H1 (cell line): ENCODE data around the gene MAP2K5. TPM values are rescaled to one million over a fixed set of nuclear protein-coding genes. Genes with fewer than 3 reads are reported as not detected.
A peak's percentile ranks its signal among the peaks of the same experiment; 100 is the strongest.

Experiments
- CTCF ChIA-PET: fragments of 300-600 bp; sonication (Branson Sonifier 250); formaldehyde crosslinking; loops from one replicate; lab custom pipeline; 2021; ENCODE audit not compliant: partially characterized antibody; lab: Charles Lee
- POLR2A ChIA-PET: fragments of 300-600 bp; sonication (Branson Sonifier 250); formaldehyde crosslinking; loops from one replicate; lab custom pipeline; 2021; ENCODE audit warnings: inconsistent platforms; ENCODE audit not compliant: partially characterized antibody; lab: Charles Lee
- DNase-seq, 2 experiments: peaks; one replicate each; pipeline versions ENCODE4 v3.0.0 to v3.0.0-alpha.2; 2010 to 2022; ENCODE audit warnings: low spot score in 2 of 2, low read depth in 1 of 2, mixed read lengths in 1 of 2
- FAIRE-seq: peaks from 2 replicates; lab custom pipeline; 2011; peaks lifted over from hg19 to GRCh38; lab: Jason Lieb, UNC
- H2AFZ ChIP-seq: 2 replicates; pipeline ENCODE4 v1.8.1; 2012; ENCODE audit warnings: low read length, inconsistent platforms
- H2AK5ac ChIP-seq: 2 replicates; pipeline ENCODE4 v1.6.1; 2013; ENCODE audit warnings: low read depth, low read length
- H2BK120ac ChIP-seq: replicated peaks from 2 replicates; pipeline ENCODE3; 2013; ENCODE audit warnings: low read depth, low read length, inconsistent platforms
- H2BK12ac ChIP-seq: 2 replicates; pipeline ENCODE4 v1.6.1; 2013; ENCODE audit warnings: low read depth, low read length
- H2BK15ac ChIP-seq: 2 replicates; pipeline ENCODE4 v1.6.1; 2013; ENCODE audit warnings: low read length
- H2BK20ac ChIP-seq: 2 replicates; pipeline ENCODE4 v1.6.1; 2013; ENCODE audit warnings: low read length
- H2BK5ac ChIP-seq: 2 replicates; pipeline ENCODE4 v1.6.1; 2013; ENCODE audit warnings: low read depth, low read length
- H3K14ac ChIP-seq: 2 replicates; pipeline ENCODE4 v1.6.1; 2013; ENCODE audit warnings: inconsistent platforms; ENCODE audit not compliant: insufficient read length
- H3K18ac ChIP-seq: 2 replicates; pipeline ENCODE4 v1.6.1; 2013; ENCODE audit warnings: low read length; ENCODE audit errors: extremely low read depth
- H3K23ac ChIP-seq: 2 replicates; pipeline ENCODE4 v1.6.1; 2013; ENCODE audit warnings: inconsistent platforms; ENCODE audit not compliant: insufficient read length
- H3K23me2 ChIP-seq: 2 replicates; pipeline ENCODE4 v1.6.1; 2013; ENCODE audit warnings: low read depth, low read length
- H3K27ac ChIP-seq: 2 replicates; pipeline ENCODE4 v1.6.1; 2011; ENCODE audit warnings: low read depth, low read length, inconsistent platforms
- H3K27me3 ChIP-seq, 4 experiments: replicated peaks in 1 of 4; 1 replicate in 1 of 4; 2 replicates in 3 of 4; pipeline versions ENCODE4 v1.6.1 to v1.8.1; 2011 to 2013; ENCODE audit warnings: low read length in 3 of 4, mild to moderate bottlenecking in 3 of 4, inconsistent platforms in 2 of 4, mixed read lengths in 2 of 4, moderate library complexity in 1 of 4; ENCODE audit not compliant: control insufficient read depth in 3 of 4, insufficient read depth in 3 of 4; ENCODE audit errors: extremely low read depth in 1 of 4
- H3K36me3 ChIP-seq, 4 experiments: 2 replicates each; pipeline versions ENCODE4 v1.6.1 to v1.8.1; 2011 to 2013; ENCODE audit warnings: mild to moderate bottlenecking in 4 of 4, low read length in 3 of 4, moderate library complexity in 2 of 4, control low read depth in 1 of 4, inconsistent platforms in 1 of 4; ENCODE audit not compliant: insufficient read depth in 4 of 4, control insufficient read depth in 2 of 4
- H3K4ac ChIP-seq: replicated peaks from 2 replicates; pipeline ENCODE3; 2013; ENCODE audit warnings: low read length, low read depth, mixed read lengths, inconsistent platforms; ENCODE audit not compliant: insufficient read length
- H3K4me1 ChIP-seq, 4 experiments: replicated peaks in 1 of 4; 1 replicate in 1 of 4; 2 replicates in 3 of 4; pipeline versions ENCODE4 v1.6.1 to v1.8.1; 2011 to 2013; ENCODE audit warnings: low read length in 3 of 4, inconsistent platforms in 2 of 4, mixed read lengths in 1 of 4; ENCODE audit not compliant: insufficient read depth in 4 of 4, control insufficient read depth in 3 of 4
- H3K4me2 ChIP-seq, 2 experiments: 2 replicates each; pipeline versions ENCODE4 v1.6.1 to v1.8.1; 2011 to 2013; ENCODE audit warnings: low read depth in 2 of 2, low read length in 2 of 2, control low read depth in 1 of 2, inconsistent platforms in 1 of 2, mild to moderate bottlenecking in 1 of 2; ENCODE audit not compliant: insufficient read depth in 1 of 2
- H3K4me3 ChIP-seq, 4 experiments: fragments of 200-600, 300-600 bp in 1 of 4; sonication (generic), shearing (Covaris generic), sonication (Bioruptor Twin) in 1 of 4; 2 replicates each; pipeline versions ENCODE4 v1.5.1 to v1.8.1; 2011 to 2016; ENCODE audit warnings: low read length in 4 of 4, low read depth in 3 of 4, control low read depth in 2 of 4, inconsistent platforms in 2 of 4, mild to moderate bottlenecking in 2 of 4, mixed read lengths in 1 of 4, moderate library complexity in 1 of 4; ENCODE audit not compliant: insufficient read depth in 2 of 4; ENCODE audit errors: extremely low read depth in 1 of 4
- H3K56ac ChIP-seq: replicated peaks from 2 replicates; pipeline ENCODE3; 2013; ENCODE audit warnings: low read depth, mild to moderate bottlenecking, mixed read lengths, low read length, inconsistent platforms; ENCODE audit not compliant: insufficient read length
- H3K79me1 ChIP-seq: 2 replicates; pipeline ENCODE4 v1.6.1; 2013; ENCODE audit warnings: low read depth, low read length, control low read depth
- H3K79me2 ChIP-seq, 2 experiments: 2 replicates each; pipeline versions ENCODE4 v1.6.1 to v1.8.1; 2012 to 2013; ENCODE audit warnings: low read length in 2 of 2, mild to moderate bottlenecking in 2 of 2, inconsistent platforms in 1 of 2; ENCODE audit not compliant: insufficient read depth in 2 of 2, control insufficient read depth in 1 of 2
- H3K9ac ChIP-seq, 4 experiments: replicated peaks in 1 of 4; 1 replicate in 1 of 4; 2 replicates in 3 of 4; pipeline versions ENCODE4 v1.6.1 to v1.8.1; 2011 to 2013; ENCODE audit warnings: low read depth in 3 of 4, low read length in 3 of 4, control low read depth in 2 of 4, mild to moderate bottlenecking in 2 of 4, moderate library complexity in 2 of 4, inconsistent platforms in 1 of 4; ENCODE audit errors: extremely low read depth in 1 of 4
- H3K9me3 ChIP-seq, 2 experiments: 2 replicates each; pipeline versions ENCODE4 v1.6.1 to v1.8.1; 2012 to 2013; ENCODE audit warnings: mild to moderate bottlenecking in 2 of 2, moderate library complexity in 2 of 2, control low read depth in 1 of 2, inconsistent platforms in 1 of 2, low read depth in 1 of 2, low read length in 1 of 2, mixed read lengths in 1 of 2; ENCODE audit not compliant: insufficient read depth in 2 of 2
- H4K20me1 ChIP-seq, 2 experiments: replicated peaks in 1 of 2; 2 replicates each; pipeline versions ENCODE3 to v1.8.1; 2011 to 2013; ENCODE audit warnings: inconsistent platforms in 2 of 2, low read length in 2 of 2, mild to moderate bottlenecking in 1 of 2; ENCODE audit not compliant: insufficient read depth in 2 of 2, control insufficient read depth in 1 of 2
- H4K5ac ChIP-seq: 2 replicates; pipeline ENCODE4 v1.6.1; 2013; ENCODE audit warnings: low read length, low read depth, mixed read lengths, inconsistent platforms; ENCODE audit not compliant: insufficient read length
- H4K8ac ChIP-seq: 2 replicates; pipeline ENCODE4 v1.8.0; 2013; ENCODE audit warnings: mild to moderate bottlenecking, moderate library complexity, low read length, inconsistent platforms; ENCODE audit not compliant: insufficient read depth; ENCODE audit errors: extremely low read depth
- H4K91ac ChIP-seq: replicated peaks from 2 replicates; pipeline ENCODE3; 2013; ENCODE audit warnings: low read length, mixed read lengths, inconsistent platforms; ENCODE audit not compliant: insufficient read length
- ASH2L ChIP-seq: fragments of 200-600, 300-600 bp; sonication (generic); IDR thresholded peaks from one replicate; pipeline ENCODE4 v1.7.1; 2017; ENCODE audit warnings: low read length
- BCL11A ChIP-seq, 2 experiments: IDR thresholded peaks; one replicate each; pipeline ENCODE4 v1.6.1; 2011; ENCODE audit warnings: low read depth in 2 of 2, low read length in 2 of 2, mild to moderate bottlenecking in 2 of 2
- FOSL1 ChIP-seq: IDR thresholded peaks from 2 replicates; pipeline ENCODE4 v1.6.1; 2011; ENCODE audit warnings: mild to moderate bottlenecking, low read depth, low read length, moderate library complexity; ENCODE audit not compliant: insufficient read depth
- MAFK ChIP-seq: IDR thresholded peaks from 2 replicates; pipeline ENCODE4 v1.6.1; 2012; ENCODE audit warnings: low read depth, mild to moderate bottlenecking, improper control_type of control experiment, low read length
- RBBP5 ChIP-seq: IDR thresholded peaks from 2 replicates; pipeline ENCODE4 v1.7.1; 2012; ENCODE audit warnings: low read depth, mild to moderate bottlenecking, inconsistent platforms, low read length, moderate library complexity, borderline replicate concordance
- SIX5 ChIP-seq: IDR thresholded peaks from 2 replicates; pipeline ENCODE4 v1.6.1; 2011; ENCODE audit warnings: mild to moderate bottlenecking, low read depth, low read length
- SP4 ChIP-seq: IDR thresholded peaks from 2 replicates; pipeline ENCODE4 v1.6.1; 2012; ENCODE audit warnings: low read length, inconsistent platforms
- TCF12 ChIP-seq: IDR thresholded peaks from 2 replicates; pipeline ENCODE4 v1.6.1; 2011; ENCODE audit warnings: low read depth, mild to moderate bottlenecking, low read length
- YY1 ChIP-seq: IDR thresholded peaks from 2 replicates; pipeline ENCODE4 v1.6.1; 2011; ENCODE audit warnings: low read depth, mild to moderate bottlenecking, low read length
- WGBS, 2 experiments: shearing (Covaris generic) in 1 of 2; methylation state at CpG; one replicate each; pipeline versions ENCODE4 v1.1.6 to v1.1.7; 2013 to 2015; ENCODE audit warnings: low lambda C conversion rate in 2 of 2, mixed read lengths in 2 of 2, inconsistent platforms in 1 of 2, low coverage in 1 of 2, missing lambda C conversion rate in 1 of 2; ENCODE audit not compliant: insufficient replicate concordance in 2 of 2, insufficient coverage in 1 of 2, insufficient read length in 1 of 2; ENCODE audit errors: extremely low coverage in 1 of 2, missing lambda C conversion rate in 1 of 2; 5-methylcytosine and 5-hydroxymethylcytosine counted together
- polyA plus RNA-seq, 7 experiments: library from polyadenylated mRNA; depleted of rRNA in 3 of 7; stranded (reverse) in 5 of 7; unstranded in 2 of 7; fragments of >200 nt in 5 of 7; fragments of 200-250 nt in 2 of 7; gene quantifications; 1 replicate in 5 of 7; 2 replicates in 1 of 7; 4 replicates in 1 of 7; pipeline versions ENCODE4 v1.2.1 to v1.2.3, GENCODE V29; 2011 to 2013; ENCODE audit warnings: missing spikeins in 2 of 7, mixed read lengths in 2 of 7
- total RNA-seq: library from RNA; stranded (reverse); fragmentation: NEBNext Ultra II Directional; extraction: Animal tissue kit (Norgen Biotek cat#: 25700); gene quantifications from 2 replicates; pipeline ENCODE4 v1.2.1, GENCODE V29; 2021

The MAP2K5 gene
- total and polyA plus RNA-seq, 2 of the 8 experiments (the other 6 are each of a cell fraction or from before 2014, with no cell fraction given): 4.4 to 15.8 TPM

DNA sequence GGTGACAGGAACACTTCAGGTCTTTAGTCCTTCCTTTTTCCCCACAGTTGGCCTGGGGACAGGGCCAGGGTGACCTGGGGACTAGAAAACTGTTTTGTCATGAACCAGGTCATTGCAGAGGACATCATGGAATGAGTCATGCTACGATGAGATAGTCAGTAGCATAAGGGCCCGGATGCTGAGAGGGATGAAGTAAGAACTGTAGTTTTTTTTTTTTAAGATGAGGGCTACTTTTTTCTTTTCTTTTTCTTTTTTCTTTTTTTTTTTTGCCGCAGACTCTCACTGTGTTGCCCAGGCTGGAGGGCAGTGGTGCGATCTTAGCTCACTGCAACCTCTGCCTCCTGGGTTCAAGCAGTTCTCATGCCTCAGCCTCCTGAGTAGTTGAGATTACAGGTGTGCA lies 8.0 kb downstream of the MAP2K5 start:
- ChIA-PET CTCF (no interaction called here), POLR2A (interaction anchor here (0.7 kb wide), 1 partner anchor 139 kb away, joined by 3 read pairs; no protein-coding TSS in a partner anchor)
- Histone ChIP-seq H4K5ac (no peak overlapping the region), H3K27ac (no peak overlapping the region), H2BK20ac (no peak overlapping the region), H3K14ac (no peak overlapping the region), H3K9ac (0 out of 7 replicates have a peak overlapping the region, but pooled peaks of 1 of the 4 experiments have one; percentile 28), H3K4ac (no peak overlapping the region), H4K91ac (no peak overlapping the region), H3K4me2 (no peak overlapping the region), H3K79me2 (no peaks in the 10 kb centered on the region), H3K23ac (no peak overlapping the region), H2AK5ac (no peak overlapping the region), H3K27me3 (no peaks in the 10 kb centered on the region), H2BK15ac (peak overlapping the region; percentile 73; the same call in 1 of the 2 replicates), H2AFZ (no peak overlapping the region), H2BK12ac (no peak overlapping the region), H4K20me1 (no peaks in the 10 kb centered on the region), H2BK5ac (no peak overlapping the region), H3K9me3 (no peaks in the 10 kb centered on the region), H2BK120ac (no peak overlapping the region), H3K36me3 (peaks cover 0 to 8% (median 2%) of the 10 kb centered on the region in 4 experiments; a peak in 3 of 8 replicates), H3K4me1 (peaks cover 0 to 18% (median 6%) of the 10 kb centered on the region in 4 experiments; a peak in 6 of 7 replicates), H3K18ac (no peak overlapping the region), H3K23me2 (no peaks in the 10 kb centered on the region), H4K8ac (no peak overlapping the region), H3K56ac (no peak overlapping the region), H3K79me1 (peaks cover 2% of the 10 kb centered on the region; the same call in 1 of the 2 replicates), H3K4me3 (no peak overlapping the region)
- DNase-seq (no peak), FAIRE-seq (no peak)
- 95% methylated on average over 3 of the region's 4 CpGs; no CpG with 5 or more reads in 1 of the 2 experiments for WGBS, 2 experiments
- no peak for TF ChIP-seq FOSL1
- TF ChIP-seq TCF12: no peak
- TF ChIP-seq BCL11A (IDR thresholded peaks at IDR 0.05; ENCODE audit: low read depth in 2 of 2, low read length in 2 of 2): no peak
- no peak for TF ChIP-seq RBBP5
- no peak for TF ChIP-seq SP4
- no peak for TF ChIP-seq SIX5
- TF ChIP-seq ASH2L: no peak
- TF ChIP-seq YY1: no peak
- no peak for TF ChIP-seq MAFK
